Measurements from ENCODE around the gene TMEM30A. TPM values are rescaled to one million over a fixed set of nuclear protein-coding genes. Genes with fewer than 3 reads are reported as not detected.

Gene TMEM30A
- polyA plus RNA-seq (2012; ENCODE audit: insufficient read depth, insufficient read length, low read depth): 31.5 TPM

DNA sequence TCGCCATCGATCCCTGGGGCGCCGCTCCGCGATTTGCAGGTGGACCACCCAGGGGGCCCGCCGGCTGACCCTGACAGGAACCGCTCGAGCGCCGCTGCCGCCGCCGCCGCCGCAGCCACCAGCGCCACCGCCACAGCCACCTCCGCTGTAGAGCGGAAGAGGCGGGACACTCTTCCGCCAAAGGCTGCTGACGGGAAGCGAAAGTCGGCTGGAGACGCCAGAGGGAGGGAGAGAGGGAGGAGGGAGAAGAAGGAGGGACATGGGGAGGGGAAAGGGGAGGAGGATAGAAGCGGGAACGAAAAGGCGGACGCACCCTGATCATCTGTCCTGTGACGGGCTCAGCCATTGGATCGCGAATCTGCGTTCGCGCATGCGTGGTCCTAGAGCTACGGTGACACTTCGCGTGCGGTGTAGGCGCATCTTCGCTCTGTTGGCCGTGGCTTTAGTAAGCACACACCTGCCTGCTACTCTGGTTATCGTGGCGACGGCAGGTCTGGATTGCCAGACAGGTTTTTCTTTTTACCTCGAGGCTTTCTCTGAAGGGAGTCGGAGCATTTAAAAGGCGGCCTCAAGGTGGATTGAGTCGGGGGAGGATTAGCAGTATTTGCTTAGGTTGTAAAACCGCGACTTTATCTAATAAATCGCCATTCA, at the start of gene TMEM30A:
TSS of gene TMEM30A (minus strand) at position 161 of the 651 bp plus-strand sequence. CDS start at position 7, 154 bp downstream.
- Histone ChIP-seq H3K36me3 (no peaks in the 10 kb centered on the region), H3K4me1 (peaks cover 5% of the 10 kb centered on the region), H3K9me3 (no peaks in the 10 kb centered on the region), H3K27me3 (no peaks in the 10 kb centered on the region), H3K4me3 (ENCODE audit: low read depth, low read length) (peak within 1 kb of the TSS; percentile 68)
- TF ChIP-seq, protein P1, sequence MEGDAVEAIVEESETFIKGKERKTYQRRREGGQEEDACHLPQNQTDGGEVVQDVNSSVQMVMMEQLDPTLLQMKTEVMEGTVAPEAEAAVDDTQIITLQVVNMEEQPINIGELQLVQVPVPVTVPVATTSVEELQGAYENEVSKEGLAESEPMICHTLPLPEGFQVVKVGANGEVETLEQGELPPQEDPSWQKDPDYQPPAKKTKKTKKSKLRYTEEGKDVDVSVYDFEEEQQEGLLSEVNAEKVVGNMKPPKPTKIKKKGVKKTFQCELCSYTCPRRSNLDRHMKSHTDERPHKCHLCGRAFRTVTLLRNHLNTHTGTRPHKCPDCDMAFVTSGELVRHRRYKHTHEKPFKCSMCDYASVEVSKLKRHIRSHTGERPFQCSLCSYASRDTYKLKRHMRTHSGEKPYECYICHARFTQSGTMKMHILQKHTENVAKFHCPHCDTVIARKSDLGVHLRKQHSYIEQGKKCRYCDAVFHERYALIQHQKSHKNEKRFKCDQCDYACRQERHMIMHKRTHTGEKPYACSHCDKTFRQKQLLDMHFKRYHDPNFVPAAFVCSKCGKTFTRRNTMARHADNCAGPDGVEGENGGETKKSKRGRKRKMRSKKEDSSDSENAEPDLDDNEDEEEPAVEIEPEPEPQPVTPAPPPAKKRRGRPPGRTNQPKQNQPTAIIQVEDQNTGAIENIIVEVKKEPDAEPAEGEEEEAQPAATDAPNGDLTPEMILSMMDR (IDR thresholded peaks at IDR 0.05; ENCODE audit: low read depth, low read length): no peak
- peak; percentile 95 for DNase-seq

DNA sequence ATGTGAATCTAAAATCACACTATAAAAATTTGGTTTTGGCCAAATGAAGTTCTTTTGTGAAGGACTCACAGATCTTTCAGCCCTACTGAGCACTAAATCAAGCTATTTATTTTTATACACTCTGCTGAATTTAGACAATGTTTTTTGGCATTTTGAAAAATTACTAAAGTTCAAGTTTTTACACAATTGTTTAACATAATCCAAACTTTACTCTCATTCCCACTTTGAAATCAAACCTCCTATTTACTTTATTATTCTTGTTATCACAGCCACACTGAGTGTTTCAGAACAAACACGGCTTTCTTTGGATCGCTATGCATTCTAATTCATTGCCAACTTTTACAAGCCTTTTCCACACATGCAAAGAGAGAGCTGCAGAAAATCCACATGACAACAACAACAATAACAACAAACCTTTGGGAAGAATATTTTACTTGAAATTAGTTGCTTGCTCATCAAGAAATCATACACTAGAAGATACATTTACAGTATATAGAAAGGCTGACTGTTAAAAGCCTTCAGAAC, 49.1 kb upstream of the TMEM30A start:
- Histone ChIP-seq H3K4me3 (ENCODE audit: low read depth, low read length) (no peak overlapping the region), H3K4me1 (peaks cover 6% of the 10 kb centered on the region; the same call in 1 of the 2 replicates), H3K9me3 (no peaks in the 10 kb centered on the region), H3K36me3 (no peaks in the 10 kb centered on the region), H3K27me3 (no peaks in the 10 kb centered on the region)
- no peak for DNase-seq
- TF ChIP-seq, protein P1 (IDR thresholded peaks at IDR 0.05; ENCODE audit: low read depth, low read length): no peak

- DNase-seq: no peak
- no peaks in the 10 kb centered on the region for H3K36me3 ChIP-seq
- no peak overlapping the region for H3K4me3 ChIP-seq (ENCODE audit: low read depth, low read length)
- H3K9me3 ChIP-seq: no peaks in the 10 kb centered on the region
- peaks cover 10% of the 10 kb centered on the region; the same call in 1 of the 2 replicates for H3K4me1 ChIP-seq
- TF ChIP-seq, protein P1 (IDR thresholded peaks at IDR 0.05; ENCODE audit: low read depth, low read length): no peak
- no peaks in the 10 kb centered on the region for H3K27me3 ChIP-seq
These were observed 46.6 kb upstream of the TMEM30A start for GRCh38 chr6:75331151-75331550.

GRCh38 chr6:75329703-75330102, 45.1 kb upstream of the TMEM30A start:
- Histone ChIP-seq H3K9me3 (no peaks in the 10 kb centered on the region), H3K36me3 (no peaks in the 10 kb centered on the region), H3K27me3 (no peaks in the 10 kb centered on the region), H3K4me1 (peaks cover 8% of the 10 kb centered on the region; the same call in 1 of the 2 replicates), H3K4me3 (ENCODE audit: low read depth, low read length) (no peak overlapping the region)
- DNase-seq: no peak
- TF ChIP-seq, protein P1 (IDR thresholded peaks at IDR 0.05; ENCODE audit: low read depth, low read length): no peak

DNA sequence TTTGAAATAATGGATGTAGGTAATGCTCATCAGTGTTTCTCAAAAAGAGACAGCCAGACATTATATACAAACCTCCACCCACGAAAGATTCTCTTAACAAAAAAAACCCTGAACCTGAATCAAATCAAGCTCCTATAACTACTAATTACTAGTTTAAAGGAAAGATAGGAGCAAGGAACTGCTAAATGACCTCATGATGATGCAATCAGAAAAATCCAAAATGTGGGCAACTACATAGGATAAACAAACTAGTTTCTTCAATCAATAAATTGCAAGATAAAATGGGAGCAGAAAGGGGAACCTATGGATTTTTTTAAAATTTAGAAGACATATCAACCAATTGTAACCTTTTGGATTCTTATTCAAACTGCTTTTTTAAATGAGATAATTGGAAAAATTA, 43.2 kb upstream of the TMEM30A start:
- Histone ChIP-seq H3K9me3 (no peaks in the 10 kb centered on the region), H3K4me1 (0 out of 2 replicates have a peak, but pooled peaks cover 3% of the 10 kb centered on the region), H3K27me3 (no peaks in the 10 kb centered on the region), H3K36me3 (no peaks in the 10 kb centered on the region), H3K4me3 (ENCODE audit: low read depth, low read length) (no peak overlapping the region)
- TF ChIP-seq, protein P1 (IDR thresholded peaks at IDR 0.05; ENCODE audit: low read depth, low read length): no peak
- no peak for DNase-seq

Data from BE2C (cell line).